Transverse colon (tissue), 3 donors: ENCODE results near the gene BCKDHA.

Experiments used
- EP300 ChIP-seq: sonication (generic); formaldehyde crosslinking; IDR thresholded peaks from one replicate; pipeline ENCODE4 v1.6.1; 2017; ENCODE audit warnings: antibody characterized with exemption, low read depth
- POLR2AphosphoS5 ChIP-seq, 3 donors: sonication (generic); formaldehyde crosslinking; IDR thresholded peaks; one replicate each; pipeline ENCODE4 v1.6.1; 2016; ENCODE audit warnings: antibody characterized with exemption in 3 of 3

DNA sequence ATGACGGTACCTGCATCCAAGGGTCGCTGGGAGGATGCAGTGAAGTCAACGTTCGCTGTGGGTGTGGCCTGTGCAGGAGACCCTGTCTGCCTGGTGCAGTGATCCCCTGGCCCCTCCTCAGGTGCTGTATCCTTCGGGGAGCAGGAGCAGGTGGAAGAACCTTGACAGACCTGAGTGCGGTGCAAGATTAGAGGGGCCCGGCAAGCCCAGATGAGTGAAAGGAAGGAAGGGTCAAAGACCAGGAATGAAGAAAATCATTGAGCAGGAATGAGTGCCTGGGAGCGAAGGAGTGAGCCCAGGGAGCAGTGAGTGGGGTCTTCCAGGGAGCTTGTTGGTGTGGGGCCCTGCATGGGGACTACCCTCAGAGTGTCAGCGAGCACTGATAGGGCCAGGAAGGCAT is 16.8 kb downstream of the BCKDHA start:
- no peak for TF ChIP-seq POLR2AphosphoS5 (IDR thresholded peaks at IDR 0.05)
- TF ChIP-seq EP300: no peak
